Spleen (tissue), 11 donors: Measurements from ENCODE around the gene LRCH3. TPM values are rescaled to one million over a fixed set of nuclear protein-coding genes. Genes with fewer than 3 reads are reported as not detected.
"Not testable (repeated sequence)": the region's sequence is repeated elsewhere in the genome, so short reads cannot be mapped to it uniquely, and the experiment has no call there.

Source experiments
- DNase-seq: peaks from one replicate; pipeline ENCODE4 v3.0.0-alpha.2; 2020
- H3K27ac ChIP-seq, 8 donors: fragments of 200-600 bp; sonication (generic) in 7 of 8; 1 replicate in 4 of 8; 2 replicates in 4 of 8; pipeline versions ENCODE4 v1.5.0 to v1.8.0; 2016 to 2021; ENCODE audit warnings: inconsistent platforms in 4 of 8, mild to moderate bottlenecking in 4 of 8, moderate library complexity in 1 of 8
- H3K27me3 ChIP-seq, 7 donors: fragments of 200-600 bp; sonication (generic) in 6 of 7; replicated peaks in 1 of 7; 1 replicate in 4 of 7; 2 replicates in 3 of 7; pipeline versions ENCODE4 v1.5.0 to v1.8.0; 2016 to 2021; ENCODE audit warnings: inconsistent platforms in 3 of 7, mild to moderate bottlenecking in 1 of 7
- H3K36me3 ChIP-seq, 6 donors: fragments of 200-600 bp; sonication (generic) in 5 of 6; 1 replicate in 4 of 6; 2 replicates in 2 of 6; pipeline versions ENCODE4 v1.5.0 to v1.8.0; 2016 to 2021; ENCODE audit warnings: inconsistent platforms in 2 of 6
- H3K4me1 ChIP-seq, 6 donors: fragments of 200-600 bp; sonication (generic) in 5 of 6; 1 replicate in 3 of 6; 2 replicates in 3 of 6; pipeline versions ENCODE4 v1.5.0 to v1.8.0; 2016 to 2021; ENCODE audit warnings: inconsistent platforms in 3 of 6
- H3K4me3 ChIP-seq, 8 donors: fragments of 200-600 bp; sonication (generic) in 7 of 8; 1 replicate in 4 of 8; 2 replicates in 4 of 8; pipeline versions ENCODE4 v1.5.0 to v1.8.0; 2016 to 2021; ENCODE audit warnings: inconsistent platforms in 4 of 8, mild to moderate bottlenecking in 4 of 8, moderate library complexity in 2 of 8
- H3K9me3 ChIP-seq, 8 donors: fragments of 200-600 bp; sonication (generic) in 7 of 8; 1 replicate in 4 of 8; 2 replicates in 4 of 8; pipeline versions ENCODE4 v1.5.0 to v1.8.0; 2016 to 2021; ENCODE audit warnings: inconsistent platforms in 4 of 8
- CTCF ChIP-seq, 11 experiments: fragments of 200-600 bp in 7 of 11; fragments of 450-650 bp in 4 of 11; sonication (generic) in 4 of 11; IDR thresholded peaks in 8 of 11; conservative IDR thresholded peaks in 3 of 11; 1 replicate in 7 of 11; 2 replicates in 4 of 11; pipeline versions ENCODE4 v1.4.0 to v1.8.0; 2016 to 2021; ENCODE audit warnings: antibody characterized with exemption in 11 of 11, inconsistent platforms in 4 of 11, mild to moderate bottlenecking in 1 of 11
- POLR2A ChIP-seq, 3 donors: fragments of 450-650 bp; IDR thresholded peaks; one replicate each; pipeline ENCODE4 v1.5.1; 2017; ENCODE audit warnings: antibody characterized with exemption in 3 of 3, mild to moderate bottlenecking in 1 of 3
- POLR2AphosphoS5 ChIP-seq, 3 donors: sonication (generic); formaldehyde crosslinking; IDR thresholded peaks; one replicate each; pipeline ENCODE4 v1.5.1; 2017; ENCODE audit warnings: antibody characterized with exemption in 3 of 3
- WGBS, 5 donors: extraction: QIAGEN DNeasy Blood & Tissue Kit in 3 of 5; methylation state at CpG; one replicate each; pipeline versions ENCODE4 v1.1.5 to v1.1.7; 2013 to 2018; 5-methylcytosine and 5-hydroxymethylcytosine counted together
- intact Hi-C: fragments of 100-400 bp; cut with DNase I; formaldehyde crosslinking; loops from one replicate; pipeline ENCODE4 v1.15.0; 2023; ENCODE audit warnings: low total_unique reads
- polyA plus RNA-seq, 3 donors: library from polyadenylated mRNA; stranded (reverse); fragments of 200-250 nt; gene quantifications; one replicate each; pipeline ENCODE4 v1.2.1, GENCODE V29; 2013
- total RNA-seq, 7 donors: library from RNA; depleted of rRNA in 3 of 7; stranded (reverse); fragments of >200 nt in 3 of 7; fragmentation: NEBNext Ultra II Directional in 4 of 7; extraction: Animal tissue kit (Norgen Biotek cat#: 25700) in 4 of 7; gene quantifications; one replicate each; pipeline versions ENCODE4 v1.1.0 to v1.2.1, GENCODE V29; 2016 to 2021
- donor health status: healthy with polysubstance abuse.
- donor health status: DM: no; HTN: no; CAD: no; lungs with moderate emphysema.
- donor health status: DM: no; HTN: no; CAD: no.
- donor health status: Bipolar disorder and iron deficiency.
- donor health status: healthy.
- donor health status: DM: no; HTN: no; CAD: no.
- donor health status: DM: yes; HTN: yes; CAD: no.

The LRCH3 gene
- total and polyA plus RNA-seq, 10 donors = 7.7 to 86.2 (median 67.0) TPM

DNA sequence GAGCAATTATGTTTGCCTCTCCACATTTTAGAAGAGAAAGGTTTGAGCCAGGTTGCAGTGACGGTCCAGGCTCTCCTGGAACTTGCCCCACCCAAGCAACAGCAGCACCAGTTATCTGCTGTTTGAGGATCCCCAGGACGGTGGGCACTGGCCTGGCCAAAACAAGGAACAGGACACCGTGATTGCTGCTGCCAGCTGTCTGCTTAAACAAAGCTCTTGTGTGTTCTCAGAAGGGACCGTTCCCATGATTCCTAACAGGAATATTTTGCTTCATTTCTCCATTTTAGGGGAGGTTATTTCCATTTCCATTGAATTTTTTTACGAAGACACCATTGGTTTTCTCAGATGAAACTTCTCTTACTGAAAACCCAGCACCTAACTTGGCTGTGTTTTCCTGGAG, 92.5 kb downstream of the LRCH3 start:
- intact Hi-C loops = no loop called here
- H3K27ac ChIP-seq = no peak overlapping the region
- WGBS, 5 donors = 79 to 89% (median 83%) methylated on average over 5 of the region's 5 CpGs

GRCh38 chr3:197884330-197884729, 93.3 kb downstream of the LRCH3 start:
- TF ChIP-seq POLR2AphosphoS5 (IDR thresholded peaks at IDR 0.05) = peak in 1 of 3 donors; percentile 18
- WGBS, 5 donors = 92 to 99% (median 96%) methylated on average over 17 of the region's 17 CpGs
- intact Hi-C loops, H3K9me3 ChIP-seq, H3K27ac ChIP-seq, DNase-seq, H3K27me3 ChIP-seq, H3K4me3 ChIP-seq: not testable (repeated sequence)
- H3K36me3 ChIP-seq = peaks cover 0 to 84% (median 34%) of the 10 kb centered on the region in 6 donors
- H3K4me1 ChIP-seq = peaks cover 0 to 20% (median 1%) of the 10 kb centered on the region in 6 donors

More for the DNA sequence above, 92.5 kb downstream of the LRCH3 start:
- TF ChIP-seq POLR2A (IDR thresholded peaks at IDR 0.05) = no peak
- no peak for TF ChIP-seq POLR2AphosphoS5 (IDR thresholded peaks at IDR 0.05)
- no peak for TF ChIP-seq CTCF (IDR thresholded peaks at IDR 0.05 in 8 of 11, conservative IDR thresholded peaks at IDR 0.05 in 3 of 11)
- Histone ChIP-seq H3K36me3 (peaks cover 0 to 84% (median 38%) of the 10 kb centered on the region in 6 donors), H3K4me3 (no peak overlapping the region), H3K9me3 (no peaks in the 10 kb centered on the region), H3K27me3 (no peaks in the 10 kb centered on the region), H3K4me1 (peaks cover 0 to 20% (median 1%) of the 10 kb centered on the region in 6 donors)
- no peak for DNase-seq

GRCh38 chr3:197886052-197886451, 95.0 kb downstream of the LRCH3 start:
- H3K27me3 ChIP-seq, DNase-seq, H3K27ac ChIP-seq, intact Hi-C loops, H3K9me3 ChIP-seq, H3K4me3 ChIP-seq: not testable (repeated sequence)
- Histone ChIP-seq H3K36me3 (peaks cover 0 to 86% (median 32%) of the 10 kb centered on the region in 6 donors), H3K4me1 (peaks cover 0 to 20% (median 1%) of the 10 kb centered on the region in 6 donors)
- WGBS, 5 donors = 94 to 100% (median 96%) methylated on average over 1 of the region's 1 CpG

- H3K27ac ChIP-seq, H3K4me3 ChIP-seq, DNase-seq, H3K27me3 ChIP-seq, intact Hi-C loops, H3K9me3 ChIP-seq, H3K4me1 ChIP-seq: not testable (repeated sequence)
- H3K36me3 ChIP-seq = peaks cover 0 to 87% (median 32%) of the 10 kb centered on the region in 6 donors
- 71 to 92% (median 83%) methylated on average over 5 of the region's 5 CpGs for WGBS, 5 donors
Measured at GRCh38 chr3:197887430-197888053, 96.5 kb downstream of the LRCH3 start.

DNA sequence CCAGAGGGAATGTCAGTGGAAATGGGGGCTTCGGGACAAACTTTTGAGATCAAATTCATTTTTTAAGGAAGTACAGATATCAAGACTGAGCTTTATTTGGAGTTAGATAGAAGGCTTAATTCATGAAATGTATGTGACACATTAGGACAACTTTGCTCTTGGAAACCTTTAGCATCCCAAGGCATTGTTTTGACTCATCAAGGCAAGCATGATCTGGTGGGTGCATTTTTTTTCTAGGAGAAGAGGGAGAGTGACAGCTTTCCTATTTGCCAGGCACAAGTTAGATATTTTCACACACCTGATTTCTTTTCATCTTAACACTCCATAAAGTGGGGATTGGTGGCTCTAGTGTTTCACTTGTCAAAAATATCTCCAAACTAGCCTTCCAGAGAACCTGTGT, 97.5 kb downstream of the LRCH3 start:
- intact Hi-C loops = no loop called here
- Histone ChIP-seq H3K36me3 (peaks cover 0 to 79% (median 29%) of the 10 kb centered on the region in 6 donors), H3K4me3 (no peak overlapping the region), H3K9me3 (no peaks in the 10 kb centered on the region), H3K27me3 (no peaks in the 10 kb centered on the region), H3K4me1 (no peaks in the 10 kb centered on the region), H3K27ac (no peak overlapping the region)
- TF ChIP-seq POLR2A (IDR thresholded peaks at IDR 0.05) (no peak), CTCF (IDR thresholded peaks at IDR 0.05 in 8 of 11, conservative IDR thresholded peaks at IDR 0.05 in 3 of 11) (no peak), POLR2AphosphoS5 (IDR thresholded peaks at IDR 0.05) (no peak)
- no peak for DNase-seq
- WGBS, 5 donors = 85 to 100% (median 97%) methylated on average over 1 of the region's 1 CpG
